GM13977 (cell line): ENCODE measurements around the gene PLXNA1.

Experiments
- DNase-seq: peaks from one replicate; pipeline ENCODE4 v3.0.0; 2012; ENCODE audit warnings: low spot score
- in situ Hi-C: fragments of 300-500 bp; cut with MboI; formaldehyde crosslinking; loops from one replicate; pipeline ENCODE4 v1.12.0; 2022; ENCODE audit warnings: low sequenced_read_pairs, low pct_unique_long_range_greater_than_20kb, mixed read lengths, inconsistent platforms; ENCODE audit not compliant: unreplicated experiment
- TF ChIP-seq, protein P1 (sequence below): IDR thresholded peaks from 2 replicates; pipeline ENCODE4 v1.5.1; 2012; ENCODE audit warnings: mild to moderate bottlenecking, control low read depth; ENCODE audit not compliant: insufficient read depth; ENCODE audit errors: extremely low read depth, missing control alignments

Gene PLXNA1

DNA sequence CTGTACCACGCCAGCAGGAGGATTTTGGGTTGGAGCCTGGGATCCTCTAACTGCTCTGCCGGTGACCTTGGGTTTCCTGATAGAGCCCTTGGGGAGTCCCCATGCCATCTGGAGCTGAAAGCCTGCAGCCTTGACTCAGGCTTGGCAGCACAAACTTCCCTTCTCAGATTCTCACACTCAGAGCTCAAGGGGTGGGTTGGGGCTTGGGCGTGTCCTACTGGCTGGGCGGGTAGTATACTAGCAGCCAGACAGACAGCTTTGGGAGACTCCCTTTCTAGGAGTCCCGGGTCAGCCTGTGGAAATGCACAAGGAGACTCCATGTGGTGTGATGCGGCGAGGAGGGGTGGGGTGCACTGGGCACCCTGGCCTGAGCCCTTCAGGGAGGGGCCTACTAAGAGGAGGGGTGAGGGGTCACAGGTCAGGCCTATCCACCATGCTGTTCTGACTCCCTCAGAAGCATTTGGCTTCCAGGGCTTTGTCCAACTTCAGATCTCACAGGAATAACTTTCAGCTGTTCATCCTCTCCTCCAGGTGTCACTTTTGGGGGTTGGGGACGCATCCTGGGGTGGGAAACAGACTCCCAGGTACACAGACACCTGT, 21.6 kb upstream of the PLXNA1 start:
- peak; percentile 58 for DNase-seq
- in situ Hi-C loops: no loop called here
- TF ChIP-seq, protein P1, sequence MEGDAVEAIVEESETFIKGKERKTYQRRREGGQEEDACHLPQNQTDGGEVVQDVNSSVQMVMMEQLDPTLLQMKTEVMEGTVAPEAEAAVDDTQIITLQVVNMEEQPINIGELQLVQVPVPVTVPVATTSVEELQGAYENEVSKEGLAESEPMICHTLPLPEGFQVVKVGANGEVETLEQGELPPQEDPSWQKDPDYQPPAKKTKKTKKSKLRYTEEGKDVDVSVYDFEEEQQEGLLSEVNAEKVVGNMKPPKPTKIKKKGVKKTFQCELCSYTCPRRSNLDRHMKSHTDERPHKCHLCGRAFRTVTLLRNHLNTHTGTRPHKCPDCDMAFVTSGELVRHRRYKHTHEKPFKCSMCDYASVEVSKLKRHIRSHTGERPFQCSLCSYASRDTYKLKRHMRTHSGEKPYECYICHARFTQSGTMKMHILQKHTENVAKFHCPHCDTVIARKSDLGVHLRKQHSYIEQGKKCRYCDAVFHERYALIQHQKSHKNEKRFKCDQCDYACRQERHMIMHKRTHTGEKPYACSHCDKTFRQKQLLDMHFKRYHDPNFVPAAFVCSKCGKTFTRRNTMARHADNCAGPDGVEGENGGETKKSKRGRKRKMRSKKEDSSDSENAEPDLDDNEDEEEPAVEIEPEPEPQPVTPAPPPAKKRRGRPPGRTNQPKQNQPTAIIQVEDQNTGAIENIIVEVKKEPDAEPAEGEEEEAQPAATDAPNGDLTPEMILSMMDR: no peak

DNA sequence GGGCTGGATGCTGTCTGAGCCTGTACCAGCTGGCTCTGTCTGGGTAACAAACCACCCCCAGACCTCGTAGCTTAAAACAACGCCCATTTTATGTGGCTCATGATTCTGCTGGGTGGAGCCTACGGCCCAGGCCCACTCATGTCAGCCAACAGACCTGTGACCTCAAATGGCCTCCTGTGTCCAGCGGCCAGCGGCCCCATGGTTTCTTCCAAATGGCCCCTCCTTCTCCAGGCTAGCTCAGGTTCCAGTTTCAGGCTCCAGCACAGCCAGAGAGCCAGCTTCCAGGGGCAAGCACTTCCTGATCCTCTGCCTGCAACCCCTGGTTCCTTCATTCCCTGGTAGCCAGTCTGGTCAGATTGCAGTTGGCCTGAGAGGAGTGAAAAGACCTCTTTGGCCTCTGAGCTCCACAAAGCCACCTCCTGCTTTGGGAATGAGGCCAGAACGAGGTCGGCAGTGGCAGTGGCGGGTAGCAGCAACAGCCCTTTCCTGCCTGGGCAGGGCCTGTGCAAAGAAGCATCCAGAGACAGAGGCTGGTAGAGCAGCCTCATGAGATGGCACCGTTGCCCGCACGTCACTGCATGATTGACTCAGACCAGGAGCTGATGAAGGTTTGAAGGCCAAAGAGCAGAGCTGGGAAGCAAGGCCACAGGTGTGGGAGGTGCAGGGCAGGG, 21.0 kb upstream of the PLXNA1 start:
- DNase-seq: no peak
- TF ChIP-seq, protein P1: no peak
- in situ Hi-C loops: no loop called here

DNA sequence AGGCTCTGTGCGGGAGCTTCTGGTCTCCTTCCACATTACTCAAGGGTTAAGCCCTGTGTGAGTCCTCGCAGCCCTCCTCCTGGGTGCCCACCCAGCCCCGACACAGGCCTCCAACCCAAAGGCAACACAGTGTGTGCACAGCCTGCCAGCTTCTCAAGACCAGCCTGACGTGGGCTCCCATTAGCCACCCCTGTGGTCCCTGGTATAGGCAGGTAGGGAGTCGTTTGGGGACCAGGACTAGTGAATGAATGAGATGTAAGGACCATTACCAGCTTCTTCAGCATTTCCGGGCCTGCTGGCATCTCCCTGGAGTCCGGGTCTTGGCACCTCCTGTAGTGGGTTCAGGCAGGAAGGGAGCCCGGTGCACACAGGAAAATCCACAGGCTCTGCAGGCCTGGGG, 20.2 kb upstream of the PLXNA1 start:
- in situ Hi-C loops: no loop called here
- DNase-seq: no peak
- TF ChIP-seq, protein P1: no peak

DNA sequence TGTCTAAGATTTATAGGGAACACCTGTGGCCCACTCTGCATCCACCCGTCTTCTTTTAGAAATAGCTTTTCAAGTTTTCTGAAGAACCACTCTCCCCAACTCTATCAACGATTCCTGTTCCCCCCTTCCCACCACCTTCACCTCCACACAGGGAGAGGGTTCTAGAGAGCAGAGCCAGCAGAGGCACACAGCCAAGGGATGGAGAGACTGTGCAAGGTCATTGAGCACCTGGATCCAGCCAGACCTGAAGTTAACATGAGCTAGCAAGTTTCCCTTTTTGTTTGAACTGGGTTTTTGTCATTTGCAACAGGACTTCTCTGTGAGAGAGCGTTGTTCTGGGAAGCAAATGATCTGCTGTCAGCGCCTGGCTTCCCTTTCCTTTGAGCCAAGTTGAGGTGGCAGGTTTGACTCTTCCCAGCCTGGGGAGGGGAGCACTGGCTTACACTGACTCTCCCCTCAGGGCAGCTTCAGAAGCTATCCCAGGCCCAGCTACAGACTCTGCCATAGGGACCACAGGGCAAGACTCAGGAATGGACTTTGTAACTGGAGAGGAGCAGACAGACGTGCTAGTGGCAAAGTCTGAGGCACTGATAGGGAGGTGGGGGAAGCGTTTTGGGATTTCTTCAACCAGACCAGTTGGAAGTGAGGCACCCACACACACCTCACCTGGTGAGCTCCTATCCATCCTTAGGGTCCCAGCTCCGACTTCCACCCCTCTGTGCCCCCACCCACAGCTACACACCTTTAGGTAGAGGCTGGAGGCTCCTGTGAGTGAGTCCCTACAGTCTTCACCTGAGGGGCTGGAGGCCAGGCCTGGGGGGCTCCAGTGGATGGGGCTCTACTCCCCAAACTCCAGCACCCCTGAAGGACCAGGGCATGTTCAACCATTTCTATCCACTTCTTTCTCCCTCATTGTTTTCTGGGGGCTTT, 19.4 kb upstream of the PLXNA1 start:
- no peak for DNase-seq
- TF ChIP-seq, protein P1: no peak
- in situ Hi-C loops: no loop called here

DNA sequence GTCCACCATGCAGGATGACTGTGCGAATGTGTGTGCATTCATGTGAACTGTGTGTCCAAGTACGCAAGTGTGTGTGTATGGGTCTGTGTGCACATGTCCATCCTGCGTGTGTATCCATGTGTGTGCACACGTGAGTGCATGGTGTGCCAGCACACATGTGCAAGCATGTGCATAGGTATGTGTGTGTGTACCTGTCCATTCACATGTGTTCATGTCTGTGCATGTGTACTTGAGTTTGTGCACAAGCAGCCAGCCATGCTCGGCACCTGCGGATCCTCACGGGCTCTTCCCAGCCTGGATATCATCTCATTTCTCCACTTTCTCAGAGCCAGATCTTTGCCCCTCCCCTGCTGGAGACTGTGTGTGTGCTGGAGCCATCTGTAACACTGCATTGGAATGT, 18.7 kb upstream of the PLXNA1 start:
- in situ Hi-C loops: no loop called here
- DNase-seq: no peak
- TF ChIP-seq, protein P1: no peak

DNA sequence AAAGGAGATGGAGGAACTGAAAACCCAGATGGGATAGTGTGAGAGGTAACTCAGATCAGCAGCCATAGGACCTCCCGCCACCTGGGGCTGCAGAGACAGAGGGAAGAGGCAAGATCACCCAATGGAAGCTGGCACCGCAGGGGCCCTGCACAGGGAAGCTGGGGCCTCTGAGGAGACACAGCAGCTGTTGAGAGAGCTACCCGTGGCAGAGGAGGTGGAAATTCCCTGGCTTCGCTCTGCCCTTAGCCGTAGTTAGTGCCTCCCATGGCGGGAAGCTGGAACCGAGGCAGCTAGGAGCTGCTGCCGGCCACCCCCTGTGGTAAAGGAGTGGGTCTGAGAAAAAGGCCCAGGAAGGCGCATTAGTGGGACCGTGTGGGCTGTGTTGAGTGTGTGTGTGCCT, 18.0 kb upstream of the PLXNA1 start:
- TF ChIP-seq, protein P1: no peak
- in situ Hi-C loops: no loop called here
- DNase-seq: no peak
